Naive thymus-derived CD8-positive, alpha-beta T cell (primary cell): ENCODE measurements around the gene ERV3-1. TPM values are rescaled to one million over a fixed set of nuclear protein-coding genes. Genes with fewer than 3 reads are reported as not detected.
"Not testable (repeated sequence)": the region's sequence is repeated elsewhere in the genome, so short reads cannot be mapped to it uniquely, and the experiment has no call there.

Experiments used
- ATAC-seq, 2 donors: fragments of 150-1000 bp; cut with Tn5 transposase in 1 of 2; sonication (Bioruptor Pico), chemical (Tn5 transposase) in 1 of 2; 1 replicate in 1 of 2; 2 replicates in 1 of 2; pipeline ENCODE4 v1.10.0; 2021; ENCODE audit warnings: mild to moderate bottlenecking in 2 of 2, moderate library complexity in 2 of 2
- POLR2A ChIA-PET: fragments of 350-600 bp; sonication (Branson Sonifier 250); formaldehyde crosslinking; loops from one replicate; lab custom pipeline; 2021; ENCODE audit warnings: antibody characterized with exemption; lab: Charles Lee
- DNase-seq, 10 donors: peaks; one replicate each; pipeline versions ENCODE4 v3.0.0 to v3.0.0-alpha.2; 2020 to 2022
- H3K27ac Mint-ChIP-seq, 10 donors: one replicate each; pipeline ENCODE4 v1.8.0; 2020 to 2022; ENCODE audit warnings: mild to moderate bottlenecking in 10 of 10, mixed read lengths in 10 of 10, moderate library complexity in 4 of 10, inconsistent platforms in 1 of 10
- H3K27me3 Mint-ChIP-seq, 5 donors: one replicate each; pipeline ENCODE4 v1.8.0; 2021 to 2022; ENCODE audit warnings: mixed read lengths in 5 of 5
- H3K36me3 Mint-ChIP-seq, 3 donors: one replicate each; pipeline ENCODE4 v1.8.0; 2020 to 2022; ENCODE audit warnings: mixed read lengths in 3 of 3, mild to moderate bottlenecking in 2 of 3, inconsistent platforms in 1 of 3
- H3K4me1 Mint-ChIP-seq, 4 donors: one replicate each; pipeline ENCODE4 v1.8.0; 2021 to 2022; ENCODE audit warnings: mixed read lengths in 4 of 4
- H3K4me3 Mint-ChIP-seq, 10 donors: one replicate each; pipeline ENCODE4 v1.8.0; 2020 to 2022; ENCODE audit warnings: mild to moderate bottlenecking in 10 of 10, mixed read lengths in 10 of 10, moderate library complexity in 6 of 10, inconsistent platforms in 1 of 10
- H3K9me3 Mint-ChIP-seq, 9 donors: one replicate each; pipeline ENCODE4 v1.8.0; 2020 to 2022; ENCODE audit warnings: mixed read lengths in 9 of 9, mild to moderate bottlenecking in 3 of 9, inconsistent platforms in 1 of 9, moderate library complexity in 1 of 9
- polyA plus RNA-seq, 3 donors: library from polyadenylated mRNA; unstranded; fragments of 300-500 nt; fragmentation: Illumina TruSeq; gene quantifications; one replicate each; pipeline ENCODE4 v1.2.3, GENCODE V29; 2021
- total RNA-seq, 8 experiments: library from RNA in 2 of 8; stranded (reverse) in 2 of 8; gene quantifications; one replicate each; pipeline ENCODE4 v1.2.3 and lab custom pipeline; 2021 to 2026

The ERV3-1 gene
- total and polyA plus RNA-seq, 5 experiments from 2014 or later = 6.4 to 23.9 (median 6.7) TPM

- POLR2A ChIA-PET, ATAC-seq, H3K27me3 Mint-ChIP-seq, H3K27ac Mint-ChIP-seq, H3K9me3 Mint-ChIP-seq, DNase-seq, H3K4me3 Mint-ChIP-seq, H3K4me1 Mint-ChIP-seq, H3K36me3 Mint-ChIP-seq: not testable (repeated sequence)
Observed at GRCh38 chr7:65034120-65034782, 27.8 kb upstream of the ERV3-1 start.

GRCh38 chr7:65033391-65033790 is 26.9 kb upstream of the ERV3-1 start:
- H3K27ac Mint-ChIP-seq, DNase-seq, H3K4me1 Mint-ChIP-seq, ATAC-seq, H3K27me3 Mint-ChIP-seq, H3K4me3 Mint-ChIP-seq, H3K36me3 Mint-ChIP-seq, H3K9me3 Mint-ChIP-seq, POLR2A ChIA-PET: not testable (repeated sequence)

- H3K27me3 Mint-ChIP-seq, H3K36me3 Mint-ChIP-seq, H3K4me3 Mint-ChIP-seq, DNase-seq, POLR2A ChIA-PET, ATAC-seq, H3K27ac Mint-ChIP-seq, H3K4me1 Mint-ChIP-seq, H3K9me3 Mint-ChIP-seq: not testable (repeated sequence)
Observed at GRCh38 chr7:65025023-65025422, 18.5 kb upstream of the ERV3-1 start.

GRCh38 chr7:65020978-65021377 is 14.5 kb upstream of the ERV3-1 start:
- POLR2A ChIA-PET, H3K27me3 Mint-ChIP-seq, DNase-seq, H3K9me3 Mint-ChIP-seq, H3K27ac Mint-ChIP-seq, H3K36me3 Mint-ChIP-seq, ATAC-seq, H3K4me1 Mint-ChIP-seq, H3K4me3 Mint-ChIP-seq: not testable (repeated sequence)

- DNase-seq, H3K36me3 Mint-ChIP-seq, H3K27me3 Mint-ChIP-seq, H3K4me3 Mint-ChIP-seq, H3K9me3 Mint-ChIP-seq, H3K27ac Mint-ChIP-seq, ATAC-seq: not testable (repeated sequence)
- H3K4me1 Mint-ChIP-seq = peaks cover 6 to 26% (median 22%) of the 10 kb centered on the region in 4 donors
- POLR2A ChIA-PET = interaction anchor here (0.6 kb wide), 1 partner anchor 1869 kb away, joined by 3 read pairs; no protein-coding TSS in a partner anchor
Observed at GRCh38 chr7:65009881-65010280, 3.4 kb upstream of the ERV3-1 start.

- H3K27ac Mint-ChIP-seq, ATAC-seq, H3K36me3 Mint-ChIP-seq, DNase-seq, H3K4me3 Mint-ChIP-seq, H3K9me3 Mint-ChIP-seq, POLR2A ChIA-PET, H3K27me3 Mint-ChIP-seq: not testable (repeated sequence)
- H3K4me1 Mint-ChIP-seq = peaks cover 6 to 31% (median 27%) of the 10 kb centered on the region in 4 donors
Observed at GRCh38 chr7:65009394-65009793, 2.9 kb upstream of the ERV3-1 start.

- peaks cover 23 to 30% (median 27%) of the 10 kb centered on the region in 3 donors for H3K36me3 Mint-ChIP-seq
- peaks cover 0 to 25% (median 8%) of the 10 kb centered on the region in 9 donors for H3K9me3 Mint-ChIP-seq
- POLR2A ChIA-PET = interaction anchor here (0.6 to 2.5 kb wide), 12 partner anchors 31 to 1108 kb away, joined by 3 to 45 read pairs (median 6); partner anchors contain the start of genes CRCP, ZNF107, ZNF138 and ZNF273
- peaks cover 8 to 48% (median 32%) of the 10 kb centered on the region in 4 donors for H3K4me1 Mint-ChIP-seq
- H3K4me3 Mint-ChIP-seq = peak overlapping the region; percentile 91 to 98 (median 94)
- peak overlapping the region; percentile 91 to 98 (median 96) for H3K27ac Mint-ChIP-seq
- DNase-seq (peak in 1 of 10 donors; percentile 8), ATAC-seq (peak; percentile 8 to 9)
- H3K27me3 Mint-ChIP-seq = not testable (repeated sequence)
Observed at GRCh38 chr7:65007036-65007435, 549 bp upstream of the ERV3-1 start.

GRCh38 chr7:65004575-65004974 is 1.9 kb downstream of the ERV3-1 start:
- ATAC-seq (no peak), DNase-seq (no peak)
- peak overlapping the region in 5 of 10 donors; percentile 15 to 95 (median 91) for H3K27ac Mint-ChIP-seq
- POLR2A ChIA-PET = no interaction called here
- peaks cover 8 to 62% (median 36%) of the 10 kb centered on the region in 4 donors for H3K4me1 Mint-ChIP-seq
- peaks cover 41 to 50% (median 50%) of the 10 kb centered on the region in 3 donors for H3K36me3 Mint-ChIP-seq
- peaks cover 0 to 48% (median 22%) of the 10 kb centered on the region in 9 donors for H3K9me3 Mint-ChIP-seq
- peak overlapping the region; percentile 43 to 97 (median 94) for H3K4me3 Mint-ChIP-seq
- no peaks in the 10 kb centered on the region for H3K27me3 Mint-ChIP-seq

- ATAC-seq (no peak), DNase-seq (no peak)
- H3K4me3 Mint-ChIP-seq = peak overlapping the region in 2 of 10 donors; percentile 18 to 29
- peaks cover 56 to 65% (median 65%) of the 10 kb centered on the region in 3 donors for H3K36me3 Mint-ChIP-seq
- H3K9me3 Mint-ChIP-seq = peaks cover 7 to 63% (median 32%) of the 10 kb centered on the region in 9 donors
- H3K27ac Mint-ChIP-seq = peak overlapping the region in 2 of 10 donors; percentile 17 to 68
- no peaks in the 10 kb centered on the region for H3K27me3 Mint-ChIP-seq
- H3K4me1 Mint-ChIP-seq = peaks cover 10 to 70% (median 36%) of the 10 kb centered on the region in 4 donors
- POLR2A ChIA-PET = no interaction called here
Observed at GRCh38 chr7:65002972-65003585, 3.4 kb downstream of the ERV3-1 start.

GRCh38 chr7:65001291-65001814 is 5.1 kb downstream of the ERV3-1 start:
- Mint-ChIP-seq H3K4me3 (peak overlapping the region in 1 of 10 donors; percentile 5), H3K27me3 (no peaks in the 10 kb centered on the region), H3K4me1 (peaks cover 8 to 58% (median 24%) of the 10 kb centered on the region in 4 donors), H3K27ac (peak overlapping the region in 1 of 10 donors; percentile 8), H3K9me3 (peaks cover 11 to 80% (median 38%) of the 10 kb centered on the region in 9 donors), H3K36me3 (peaks cover 68 to 72% (median 71%) of the 10 kb centered on the region in 3 donors)
- POLR2A ChIA-PET = no interaction called here
- DNase-seq = no peak
- no peak for ATAC-seq

GRCh38 chr7:64999165-65000004 is 7.1 kb downstream of the ERV3-1 start:
- Mint-ChIP-seq H3K4me1 (peaks cover under 1 to 40% (median 12%) of the 10 kb centered on the region in 4 donors), H3K36me3 (peaks cover 61 to 72% (median 69%) of the 10 kb centered on the region in 3 donors), H3K4me3 (peak overlapping the region in 1 of 10 donors; percentile 30), H3K27me3 (no peaks in the 10 kb centered on the region), H3K27ac (peak overlapping the region in 1 of 10 donors; percentile 56), H3K9me3 (peaks cover 13 to 87% (median 45%) of the 10 kb centered on the region in 9 donors)
- ATAC-seq = no peak
- DNase-seq = no peak
- POLR2A ChIA-PET = no interaction called here

GRCh38 chr7:64998865-64999164 is 7.7 kb downstream of the ERV3-1 start:
- Mint-ChIP-seq H3K9me3 (peaks cover 13 to 91% (median 45%) of the 10 kb centered on the region in 9 donors), H3K4me1 (peaks cover 0 to 37% (median 10%) of the 10 kb centered on the region in 4 donors), H3K36me3 (peaks cover 56 to 75% (median 67%) of the 10 kb centered on the region in 3 donors), H3K4me3 (no peak overlapping the region), H3K27ac (peak overlapping the region in 1 of 10 donors; percentile 56), H3K27me3 (no peaks in the 10 kb centered on the region)
- no peak for DNase-seq
- no peak for ATAC-seq
- POLR2A ChIA-PET = no interaction called here
